HEK293 (cell line): Measurements from ENCODE around the gene GIPC1.

ENCODE experiments used
- CTCF ChIA-PET: fragments of 350-600 bp; formaldehyde crosslinking; extraction: SDS; loops from one replicate; lab custom pipeline; 2021; ENCODE audit warnings: antibody characterized with exemption; lab: Yijun Ruan, JAX
- POLR2A ChIA-PET: fragments of 300-600 bp; formaldehyde crosslinking; extraction: SDS; loops from one replicate; lab custom pipeline; 2020; ENCODE audit warnings: antibody characterized with exemption, inconsistent platforms; lab: Yijun Ruan, JAX
- H3K27ac ChIP-seq: fragments of 200-500 bp; sonication (Bioruptor generic); 2 replicates; pipeline ENCODE4 v1.5.1; 2014; ENCODE audit warnings: low read depth, low read length, control low read depth, inconsistent platforms; ENCODE audit errors: extremely low read depth
- H3K36me3 ChIP-seq, 2 experiments: fragments of 200-500 bp in 1 of 2; sonication (Bioruptor generic) in 1 of 2; 1 replicate in 1 of 2; 2 replicates in 1 of 2; pipeline ENCODE4 v1.5.1; 2014 to 2017; ENCODE audit warnings: inconsistent platforms in 2 of 2, low read length in 2 of 2; ENCODE audit not compliant: control insufficient read depth in 2 of 2, insufficient read depth in 1 of 2
- H3K4me1 ChIP-seq: fragments of 200-500 bp; sonication (Bioruptor generic); 2 replicates; pipeline ENCODE4 v1.5.1; 2014; ENCODE audit warnings: mild to moderate bottlenecking, low read length, inconsistent platforms; ENCODE audit not compliant: control insufficient read depth, insufficient read depth
- H3K4me3 ChIP-seq: 2 replicates; pipeline ENCODE4 v1.5.1; 2011; ENCODE audit warnings: low read depth, mild to moderate bottlenecking, control low read depth, low read length, moderate library complexity
- H3K9me3 ChIP-seq: fragments of 200-500 bp; sonication (Bioruptor generic); 2 replicates; pipeline ENCODE4 v1.5.1; 2014; ENCODE audit warnings: low read depth, low read length, inconsistent platforms; ENCODE audit not compliant: control insufficient read depth, insufficient read depth
- GLI2 ChIP-seq: fragments of 450-650 bp; formaldehyde crosslinking; IDR thresholded peaks from 2 replicates; pipeline ENCODE4; 2017; ENCODE audit warnings: missing biosample characterization, missing genetic modification characterization, low read depth, borderline replicate concordance
- GLIS1 ChIP-seq: fragments of 450-650 bp; formaldehyde crosslinking; IDR thresholded peaks from 2 replicates; pipeline ENCODE4 v1.5.1; 2016; ENCODE audit warnings: missing biosample characterization, missing genetic modification characterization
- IKZF3 ChIP-seq: fragments of 450-650 bp; IDR thresholded peaks from 2 replicates; pipeline ENCODE4 v1.5.0; 2018; ENCODE audit warnings: missing biosample characterization, mild to moderate bottlenecking, missing genetic modification characterization, moderate library complexity
- KLF1 ChIP-seq: fragments of 450-650 bp; formaldehyde crosslinking; IDR thresholded peaks from 2 replicates; pipeline ENCODE4 v1.5.1; 2016; ENCODE audit warnings: missing biosample characterization, missing genetic modification characterization
- KLF8 ChIP-seq: fragments of 450-650 bp; formaldehyde crosslinking; IDR thresholded peaks from 2 replicates; pipeline ENCODE4 v1.5.1; 2016; ENCODE audit warnings: missing biosample characterization, missing genetic modification characterization
- OSR2 ChIP-seq: fragments of 450-650 bp; formaldehyde crosslinking; IDR thresholded peaks from 2 replicates; pipeline ENCODE4 v1.5.1; 2016; ENCODE audit warnings: missing biosample characterization, missing genetic modification characterization
- PBX3 ChIP-seq: sonication (generic); formaldehyde crosslinking; IDR thresholded peaks from 2 replicates; pipeline ENCODE4 v1.8.1; 2022; ENCODE audit warnings: mild to moderate bottlenecking, moderate library complexity, missing genetic modification reagents
- PRDM10 ChIP-seq: fragments of 450-650 bp; formaldehyde crosslinking; IDR thresholded peaks from 2 replicates; pipeline ENCODE4 v1.5.1; 2016; ENCODE audit warnings: missing biosample characterization, missing genetic modification characterization
- ZBTB17 ChIP-seq: fragments of 450-650 bp; formaldehyde crosslinking; IDR thresholded peaks from 2 replicates; pipeline ENCODE4 v1.5.1; 2016; ENCODE audit warnings: missing biosample characterization, missing genetic modification characterization
- ZBTB7A ChIP-seq: fragments of 450-650 bp; formaldehyde crosslinking; IDR thresholded peaks from 2 replicates; pipeline ENCODE4 v1.5.1; 2016; ENCODE audit warnings: low read depth, missing biosample characterization, missing genetic modification characterization
- ZNF132 ChIP-seq: fragments of 450-650 bp; formaldehyde crosslinking; IDR thresholded peaks from 2 replicates; pipeline ENCODE4 v1.5.1; 2017; ENCODE audit warnings: missing biosample characterization, missing genetic modification characterization, borderline replicate concordance
- ZNF133 ChIP-seq: fragments of 450-650 bp; formaldehyde crosslinking; IDR thresholded peaks from 2 replicates; pipeline ENCODE4 v1.5.1; 2016; ENCODE audit warnings: missing biosample characterization, missing genetic modification characterization
- ZNF155 ChIP-seq: fragments of 450-650 bp; formaldehyde crosslinking; IDR thresholded peaks from 2 replicates; pipeline ENCODE4 v1.5.1; 2016; ENCODE audit warnings: missing biosample characterization, missing genetic modification characterization
- ZNF16 ChIP-seq: fragments of 450-650 bp; formaldehyde crosslinking; IDR thresholded peaks from 2 replicates; pipeline ENCODE4 v1.5.1; 2016; ENCODE audit warnings: low read depth, missing biosample characterization, missing genetic modification characterization
- ZNF174 ChIP-seq: fragments of 450-650 bp; formaldehyde crosslinking; IDR thresholded peaks from 2 replicates; pipeline ENCODE4 v1.5.0; 2017; ENCODE audit warnings: missing biosample characterization, mild to moderate bottlenecking, missing genetic modification characterization
- ZNF175 ChIP-seq: fragments of 450-650 bp; formaldehyde crosslinking; IDR thresholded peaks from 2 replicates; pipeline ENCODE4 v1.5.1; 2016; ENCODE audit warnings: missing biosample characterization, missing genetic modification characterization
- ZNF214 ChIP-seq: fragments of 450-650 bp; formaldehyde crosslinking; IDR thresholded peaks from 2 replicates; pipeline ENCODE4 v1.5.1; 2017; ENCODE audit warnings: missing biosample characterization, mild to moderate bottlenecking, missing genetic modification characterization, borderline replicate concordance
- ZNF266 ChIP-seq: fragments of 450-650 bp; formaldehyde crosslinking; IDR thresholded peaks from 2 replicates; pipeline ENCODE4 v1.5.1; 2016; ENCODE audit warnings: missing biosample characterization, missing genetic modification characterization, low read depth
- ZNF280D ChIP-seq: fragments of 450-650 bp; formaldehyde crosslinking; IDR thresholded peaks from 2 replicates; pipeline ENCODE4 v1.5.1; 2016; ENCODE audit warnings: missing biosample characterization, missing genetic modification characterization
- ZNF391 ChIP-seq: fragments of 450-650 bp; formaldehyde crosslinking; IDR thresholded peaks from 2 replicates; pipeline ENCODE4 v1.5.1; 2016; ENCODE audit warnings: low read depth, missing biosample characterization, missing genetic modification characterization, borderline replicate concordance
- ZNF549 ChIP-seq: fragments of 450-650 bp; IDR thresholded peaks from 2 replicates; pipeline ENCODE4 v1.5.1; 2018; ENCODE audit warnings: missing biosample characterization, missing genetic modification characterization, mild to moderate bottlenecking, inconsistent platforms, moderate library complexity
- ZNF654 ChIP-seq: fragments of 450-650 bp; formaldehyde crosslinking; IDR thresholded peaks from 2 replicates; pipeline ENCODE4 v1.5.1; 2016; ENCODE audit warnings: low read depth, missing biosample characterization, missing genetic modification characterization
- ZNF843 ChIP-seq: fragments of 450-650 bp; formaldehyde crosslinking; IDR thresholded peaks from 2 replicates; pipeline ENCODE4 v1.5.1; 2016; ENCODE audit warnings: missing biosample characterization, missing genetic modification characterization

GIPC1 gene

GRCh38 chr19:14540741-14541525, 45.0 kb upstream of the GIPC1 start (continued):
- no peak for TF ChIP-seq ZNF16
- no peak for TF ChIP-seq PBX3 (CRISPR knock-in tag)
- TF ChIP-seq GLI2 (tag by site-specific recombination), result no peak
- TF ChIP-seq PRDM10 (tag by site-specific recombination), result no peak
- TF ChIP-seq, all 188 proteins: peak for 0

GRCh38 chr19:14536926-14537692, 41.2 kb upstream of the GIPC1 start:
- POLR2A ChIA-PET, result interaction anchor here (0.5 to 0.6 kb wide), 2 partner anchors 27 to 47 kb away, joined by 4 to 7 read pairs; no protein-coding TSS in a partner anchor
- Histone ChIP-seq H3K4me3 (no peak overlapping the region), H3K36me3 (peaks cover 3 to 9% of the 10 kb centered on the region in 2 experiments; a peak in 2 of 3 replicates), H3K9me3 (no peaks in the 10 kb centered on the region), H3K4me1 (no peaks in the 10 kb centered on the region), H3K27ac (no peak overlapping the region)
- CTCF ChIA-PET, result no interaction called here
- TF ChIP-seq OSR2 (tag by site-specific recombination), result no peak
- no peak for TF ChIP-seq ZBTB7A (tag by site-specific recombination)
- no peak for TF ChIP-seq PRDM10 (tag by site-specific recombination)
- TF ChIP-seq ZNF214 (tag by site-specific recombination), result no peak
- no peak for TF ChIP-seq ZNF654
- no peak for TF ChIP-seq ZNF175 (tag by site-specific recombination)
- no peak for TF ChIP-seq ZNF133 (tag by site-specific recombination)
- no peak for TF ChIP-seq ZNF155 (tag by site-specific recombination)
- no peak for TF ChIP-seq ZBTB17
- no peak for TF ChIP-seq ZNF549 (tag by site-specific recombination)
- TF ChIP-seq ZNF174 (tag by site-specific recombination), result no peak
- no peak for TF ChIP-seq ZNF266 (tag by site-specific recombination)
- TF ChIP-seq KLF8 (tag by site-specific recombination), result no peak
- TF ChIP-seq IKZF3 (tag by site-specific recombination), result 0 out of 2 replicates have a peak, but pooled peaks have one; percentile 42
- no peak for TF ChIP-seq ZNF280D (tag by site-specific recombination)
- no peak for TF ChIP-seq ZNF391
- no peak for TF ChIP-seq ZNF843 (tag by site-specific recombination)
- no peak for TF ChIP-seq ZNF132 (tag by site-specific recombination)
- peak; percentile 57 for TF ChIP-seq KLF1 (tag by site-specific recombination)
- no peak for TF ChIP-seq GLIS1 (tag by site-specific recombination)
- TF ChIP-seq ZNF16, result no peak
